HepG2 (cell line): ENCODE results near the gene SPRED2. TPM values are rescaled to one million over a fixed set of nuclear protein-coding genes. Genes with fewer than 3 reads are reported as not detected.

Experiments used
- ATAC-seq: fragments of 200-7000 bp; cut with Tn5 transposase; 3 replicates; pipeline ENCODE4 v1.9.1; 2020; ENCODE audit warnings: mild to moderate bottlenecking, moderate library complexity
- BruUV-seq: library from RNA; stranded (reverse); fragments of 400-500 nt; replicated peaks from 2 replicates; lab custom pipeline; 2021; lab: Mats Ljungman, UMichigan
- CTCF ChIA-PET: fragments of 300-600 bp; formaldehyde crosslinking; extraction: SDS; loops from one replicate; lab custom pipeline; 2021; ENCODE audit warnings: low total read pairs, inconsistent platforms, low intra/inter-chr PET ratio; lab: Yijun Ruan, JAX
- POLR2A ChIA-PET: fragments of 350-600 bp; sonication (Branson Sonifier 250); formaldehyde crosslinking; loops from one replicate; lab custom pipeline; 2020; ENCODE audit warnings: antibody characterized with exemption, inconsistent platforms; lab: Yijun Ruan, JAX
- DNase-seq: peaks from one replicate; pipeline ENCODE4 v3.0.0-alpha.2; 2015; ENCODE audit warnings: low spot score
- FAIRE-seq: peaks from 3 replicates; lab custom pipeline; 2011; peaks lifted over from hg19 to GRCh38; lab: Jason Lieb, UNC
- H2AFZ ChIP-seq: one replicate; pipeline ENCODE4 v1.6.1; 2011; ENCODE audit warnings: low read length, inconsistent platforms
- H3K27ac ChIP-seq: fragments of 300-600 bp; 3 replicates; pipeline ENCODE4 v1.8.0; 2011; ENCODE audit warnings: mixed run types, mild to moderate bottlenecking, mixed read lengths, low read length, inconsistent platforms; ENCODE audit not compliant: insufficient read depth; ENCODE audit errors: extremely low read length
- H3K27me3 ChIP-seq, 2 experiments: fragments of 200-600 bp in 1 of 2; 2 replicates in 1 of 2; 3 replicates in 1 of 2; pipeline versions ENCODE4 v1.6.0 to v1.8.0; 2011; ENCODE audit warnings: low read length in 2 of 2, mild to moderate bottlenecking in 2 of 2, moderate library complexity in 2 of 2, inconsistent platforms in 1 of 2; ENCODE audit not compliant: insufficient read depth in 2 of 2, control insufficient read depth in 1 of 2
- H3K36me3 ChIP-seq, 2 experiments: fragments of 200-600 bp in 1 of 2; replicated peaks in 1 of 2; 2 replicates in 1 of 2; 3 replicates in 1 of 2; pipeline versions ENCODE4 v1.5.1 to v1.8.0; 2011; ENCODE audit warnings: low read length in 2 of 2, inconsistent platforms in 1 of 2; ENCODE audit not compliant: insufficient read depth in 2 of 2, control insufficient read depth in 1 of 2
- H3K4me1 ChIP-seq: 2 replicates; pipeline ENCODE4 v1.5.1; 2012; ENCODE audit warnings: low read length, inconsistent platforms; ENCODE audit not compliant: insufficient read depth
- H3K4me2 ChIP-seq: 2 replicates; pipeline ENCODE4 v1.6.0; 2011; ENCODE audit warnings: low read depth, low read length, inconsistent platforms
- H3K4me3 ChIP-seq, 3 experiments: fragments of 200-600 bp in 1 of 3; sonication (generic), shearing (Covaris generic) in 1 of 3; replicated peaks in 1 of 3; 2 replicates each; pipeline ENCODE4 v1.5.1; 2011 to 2016; ENCODE audit warnings: low read length in 3 of 3, inconsistent platforms in 2 of 3, low read depth in 2 of 3, mild to moderate bottlenecking in 2 of 3, control low read depth in 1 of 3, mixed read lengths in 1 of 3; ENCODE audit not compliant: insufficient read depth in 1 of 3
- H3K79me2 ChIP-seq: one replicate; pipeline ENCODE4 v1.6.1; 2011; ENCODE audit warnings: low read length, inconsistent platforms; ENCODE audit not compliant: insufficient read depth
- H3K9ac ChIP-seq: 2 replicates; pipeline ENCODE4 v1.6.0; 2011; ENCODE audit warnings: mild to moderate bottlenecking, low read depth, low read length, inconsistent platforms; ENCODE audit not compliant: insufficient read depth
- H3K9me3 ChIP-seq: 2 replicates; pipeline ENCODE4 v1.5.1; 2012; ENCODE audit warnings: mild to moderate bottlenecking, low read length
- H4K20me1 ChIP-seq: 2 replicates; pipeline ENCODE4 v1.6.0; 2011; ENCODE audit warnings: inconsistent platforms, mild to moderate bottlenecking, low read length, moderate library complexity; ENCODE audit not compliant: insufficient read depth
- ARNTL ChIP-seq: sonication (generic); formaldehyde crosslinking; IDR thresholded peaks from 2 replicates; pipeline ENCODE4 v1.4.0; 2020; ENCODE audit warnings: mild to moderate bottlenecking, missing genetic modification reagents
- ELF3 ChIP-seq: IDR thresholded peaks from 2 replicates; pipeline ENCODE4 v1.6.1; 2016; ENCODE audit warnings: missing genetic modification reagents, missing compliant biosample characterization
- FOSL2 ChIP-seq: sonication (generic); formaldehyde crosslinking; IDR thresholded peaks from 2 replicates; pipeline ENCODE4 v1.4.0; 2020; ENCODE audit warnings: missing genetic modification reagents
- HNRNPLL ChIP-seq: fragments of 200-400 bp; formaldehyde crosslinking; IDR thresholded peaks from 2 replicates; pipeline ENCODE4 v1.6.1; 2017; ENCODE audit warnings: mild to moderate bottlenecking, low read depth, low read length; ENCODE audit not compliant: poor library complexity, severe bottlenecking
- IKZF1 ChIP-seq: fragments of 450-650 bp; IDR thresholded peaks from 2 replicates; pipeline ENCODE4 v1.7.1; 2016
- KDM3A ChIP-seq: IDR thresholded peaks from 2 replicates; pipeline ENCODE4 v1.6.1; 2018; ENCODE audit warnings: low read depth, missing compliant biosample characterization
- MED8 ChIP-seq: sonication (generic); formaldehyde crosslinking; IDR thresholded peaks from 2 replicates; pipeline ENCODE4 v1.8.1; 2023; ENCODE audit warnings: mild to moderate bottlenecking, missing genetic modification reagents; ENCODE audit not compliant: insufficient replicate concordance
- PHF5A ChIP-seq: IDR thresholded peaks from one replicate; pipeline ENCODE4 v1.6.1; 2018; ENCODE audit warnings: low read depth, missing genetic modification reagents; ENCODE audit not compliant: unreplicated experiment
- RBM39 ChIP-seq: fragments of 200-400 bp; formaldehyde crosslinking; IDR thresholded peaks from one replicate; pipeline ENCODE4 v1.6.1; 2018; ENCODE audit warnings: antibody characterized with exemption, mild to moderate bottlenecking, low read depth, low read length; ENCODE audit not compliant: poor library complexity, severe bottlenecking
- SAFB2 ChIP-seq: sonication (generic); formaldehyde crosslinking; IDR thresholded peaks from 2 replicates; pipeline ENCODE4 v1.5.1; 2020; ENCODE audit warnings: missing genetic modification reagents, low read depth, mild to moderate bottlenecking, borderline replicate concordance
- SNRNP70 ChIP-seq: fragments of 200-400 bp; formaldehyde crosslinking; IDR thresholded peaks from 2 replicates; pipeline ENCODE4 v1.6.1; 2017; ENCODE audit warnings: mild to moderate bottlenecking, low read depth, low read length, moderate library complexity
- SP2 ChIP-seq: sonication (generic); formaldehyde crosslinking; IDR thresholded peaks from 2 replicates; pipeline ENCODE4 v1.5.1; 2020; ENCODE audit warnings: mild to moderate bottlenecking, missing genetic modification reagents
- SP5 ChIP-seq: IDR thresholded peaks from 2 replicates; pipeline ENCODE4 v1.6.1; 2016; ENCODE audit warnings: low read depth, borderline replicate concordance
- TBX2 ChIP-seq: sonication (generic); formaldehyde crosslinking; IDR thresholded peaks from 2 replicates; pipeline ENCODE4 v1.5.0; 2020; ENCODE audit warnings: missing genetic modification reagents, mild to moderate bottlenecking, borderline replicate concordance
- THAP7 ChIP-seq: sonication (generic); formaldehyde crosslinking; IDR thresholded peaks from 2 replicates; pipeline ENCODE4 v1.8.1; 2023; ENCODE audit warnings: mild to moderate bottlenecking, missing genetic modification reagents
- XRCC5 ChIP-seq: fragments of 200-400 bp; formaldehyde crosslinking; optimal IDR thresholded peaks from 2 replicates; pipeline ENCODE3; 2017; ENCODE audit warnings: mild to moderate bottlenecking, low read length
- ZNF317 ChIP-seq: sonication (generic); formaldehyde crosslinking; IDR thresholded peaks from 2 replicates; pipeline ENCODE4 v1.5.0; 2020; ENCODE audit warnings: mild to moderate bottlenecking, missing genetic modification reagents
- ZNF350 ChIP-seq: sonication (generic); formaldehyde crosslinking; IDR thresholded peaks from 2 replicates; pipeline ENCODE4 v1.4.0; 2020; ENCODE audit warnings: mild to moderate bottlenecking, low read depth, missing genetic modification reagents, borderline replicate concordance
- ZNF749 ChIP-seq: sonication (generic); formaldehyde crosslinking; IDR thresholded peaks from 2 replicates; pipeline ENCODE4 v1.8.0; 2022; ENCODE audit warnings: mild to moderate bottlenecking, missing genetic modification reagents, moderate library complexity, borderline replicate concordance
- ZNF761 ChIP-seq: sonication (generic); formaldehyde crosslinking; conservative IDR thresholded peaks from 2 replicates; pipeline ENCODE4 v1.4.0; 2020; ENCODE audit warnings: mild to moderate bottlenecking, missing genetic modification reagents
- WGBS: methylation state at CpG from one replicate; pipeline ENCODE4 v1.1.6; 2017; ENCODE audit warnings: low lambda C conversion rate; 5-methylcytosine and 5-hydroxymethylcytosine counted together
- in situ Hi-C: cut with HindIII; loops from 2 replicates; pipeline ENCODE4 v1.10.0; 2017; ENCODE audit warnings: low pct_unique_long_range_greater_than_20kb; ENCODE audit not compliant: extremely low pct_ligation_motif_present
- intact Hi-C: fragments of 100-400 bp; cut with micrococcal nuclease; formaldehyde crosslinking; loops from one replicate; pipeline ENCODE4 v1.10.0; 2022; ENCODE audit not compliant: unreplicated experiment
- polyA plus RNA-seq, 8 experiments: library from polyadenylated mRNA; depleted of rRNA in 3 of 8; stranded (reverse) in 7 of 8; unstranded in 1 of 8; fragments of >200 nt; fragmentation: Illumina TruSeq in 4 of 8; extraction: Trizol in 4 of 8; gene quantifications; 2 replicates each; pipeline versions ENCODE4 v1.2.1 to v1.2.3, GENCODE V29; 2011 to 2016; ENCODE audit warnings: low read depth in 4 of 8, missing spikeins in 1 of 8, mixed read lengths in 1 of 8; ENCODE audit not compliant: insufficient read depth in 1 of 8
- total RNA-seq, 5 experiments: library from RNA; depleted of rRNA; stranded (reverse); fragments of >200 nt; fragmentation: Illumina TruSeq; extraction: Trizol; gene quantifications; 2 replicates each; pipeline ENCODE4 v1.2.3, GENCODE V29; 2016; ENCODE audit warnings: low read depth in 1 of 5
- TF ChIP-seq, protein P1 (sequence below): sonication (generic); formaldehyde crosslinking; IDR thresholded peaks from 2 replicates; pipeline ENCODE4 v1.5.0; 2020; ENCODE audit warnings: missing genetic modification reagents
- TF ChIP-seq, protein P2 (sequence below): sonication (generic); formaldehyde crosslinking; IDR thresholded peaks from 2 replicates; pipeline ENCODE4 v1.5.0; 2020; ENCODE audit warnings: missing genetic modification reagents

Gene SPRED2
- total and polyA plus RNA-seq, 2 of the 13 experiments (the other 11 are each of a cell fraction or from before 2014, with no cell fraction given): 13.0 to 37.0 TPM

GRCh38 chr2:65377556-65378192 is 54.7 kb downstream of the SPRED2 start (continued):
- TF ChIP-seq RBM39 (no peak), SP5 (CRISPR knock-in tag) (no peak), MED8 (CRISPR knock-in tag) (no peak), XRCC5 (peak; percentile 37), FOSL2 (peak; percentile 80), ZNF317 (CRISPR knock-in tag) (no peak), ZNF761 (CRISPR knock-in tag) (no peak), SNRNP70 (no peak), ZNF749 (no peak)
- TF ChIP-seq, protein P1, sequence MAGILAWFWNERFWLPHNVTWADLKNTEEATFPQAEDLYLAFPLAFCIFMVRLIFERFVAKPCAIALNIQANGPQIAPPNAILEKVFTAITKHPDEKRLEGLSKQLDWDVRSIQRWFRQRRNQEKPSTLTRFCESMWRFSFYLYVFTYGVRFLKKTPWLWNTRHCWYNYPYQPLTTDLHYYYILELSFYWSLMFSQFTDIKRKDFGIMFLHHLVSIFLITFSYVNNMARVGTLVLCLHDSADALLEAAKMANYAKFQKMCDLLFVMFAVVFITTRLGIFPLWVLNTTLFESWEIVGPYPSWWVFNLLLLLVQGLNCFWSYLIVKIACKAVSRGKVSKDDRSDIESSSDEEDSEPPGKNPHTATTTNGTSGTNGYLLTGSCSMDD (CRISPR knock-in tag): no peak

- FAIRE-seq: no peak
- Histone ChIP-seq H3K4me3 (no peak overlapping the region), H3K36me3 (peaks cover 2 to 24% of the 10 kb centered on the region in 2 experiments; a peak in 4 of 5 replicates), H3K4me1 (peaks cover 95% of the 10 kb centered on the region), H3K27me3 (no peaks in the 10 kb centered on the region), H3K9ac (no peak overlapping the region), H2AFZ (no peak overlapping the region), H3K79me2 (peaks cover 93% of the 10 kb centered on the region), H4K20me1 (peaks cover 11% of the 10 kb centered on the region; the same call in 1 of the 2 replicates), H3K4me2 (no peak overlapping the region), H3K9me3 (no peaks in the 10 kb centered on the region), H3K27ac (peak overlapping the region; percentile 67)
- ATAC-seq: no peak
- CTCF ChIA-PET: no interaction called here
- POLR2A ChIA-PET: interaction anchor here (1.1 to 5.2 kb wide), 3 partner anchors 9 to 61 kb away, joined by 3 to 66 read pairs (median 3); no protein-coding TSS in a partner anchor
- in situ Hi-C loops: no loop called here
- WGBS: 95% methylated on average over 4 of the region's 4 CpGs
- DNase-seq: no peak
- no TSS peak for BruUV-seq
- intact Hi-C loops: no loop called here
- TF ChIP-seq SAFB2 (no peak), TBX2 (CRISPR knock-in tag) (0 out of 2 replicates have a peak, but pooled peaks have one; percentile 4), HNRNPLL (no peak), PHF5A (CRISPR knock-in tag) (no peak), KDM3A (CRISPR knock-in tag) (no peak), ARNTL (no peak), ELF3 (CRISPR knock-in tag) (no peak), IKZF1 (no peak), SP2 (no peak), THAP7 (CRISPR knock-in tag) (no peak), ZNF350 (no peak)
- TF ChIP-seq, protein P2, sequence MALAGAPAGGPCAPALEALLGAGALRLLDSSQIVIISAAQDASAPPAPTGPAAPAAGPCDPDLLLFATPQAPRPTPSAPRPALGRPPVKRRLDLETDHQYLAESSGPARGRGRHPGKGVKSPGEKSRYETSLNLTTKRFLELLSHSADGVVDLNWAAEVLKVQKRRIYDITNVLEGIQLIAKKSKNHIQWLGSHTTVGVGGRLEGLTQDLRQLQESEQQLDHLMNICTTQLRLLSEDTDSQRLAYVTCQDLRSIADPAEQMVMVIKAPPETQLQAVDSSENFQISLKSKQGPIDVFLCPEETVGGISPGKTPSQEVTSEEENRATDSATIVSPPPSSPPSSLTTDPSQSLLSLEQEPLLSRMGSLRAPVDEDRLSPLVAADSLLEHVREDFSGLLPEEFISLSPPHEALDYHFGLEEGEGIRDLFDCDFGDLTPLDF: no peak
These were observed 56.7 kb downstream of the SPRED2 start for GRCh38 chr2:65375723-65376122.
